Esophagus muscularis mucosa (tissue), 3 donors: ENCODE measurements around the gene C1QTNF5.

Source experiments
- CTCF ChIP-seq, 3 experiments: fragments of 200-600 bp in 2 of 3; fragments of 450-650 bp in 1 of 3; sonication (generic) in 2 of 3; IDR thresholded peaks; one replicate each; pipeline ENCODE4 v1.5.1; 2017 to 2019; ENCODE audit warnings: antibody characterized with exemption in 3 of 3, mild to moderate bottlenecking in 2 of 3, moderate library complexity in 1 of 3
- POLR2A ChIP-seq: fragments of 450-650 bp; IDR thresholded peaks from one replicate; pipeline ENCODE4 v1.6.1; 2017; ENCODE audit warnings: antibody characterized with exemption, moderate library complexity, mild to moderate bottlenecking, low read depth
- POLR2AphosphoS5 ChIP-seq, 2 donors: sonication (generic); formaldehyde crosslinking; IDR thresholded peaks; one replicate each; pipeline ENCODE4 v1.6.1; 2017; ENCODE audit warnings: antibody characterized with exemption in 2 of 2

GRCh38 chr11:119350302-119350701, 9.6 kb upstream of the C1QTNF5 start:
- TF ChIP-seq POLR2AphosphoS5 (IDR thresholded peaks at IDR 0.05) (no peak), CTCF (IDR thresholded peaks at IDR 0.05) (no peak), POLR2A (no peak)
